ENCODE measurements around the gene RPRM.
"Not testable (repeated sequence)": the region's sequence is repeated elsewhere in the genome, so short reads cannot be mapped to it uniquely, and the experiment has no call there.

Gene RPRM

GRCh38 chr2:153455403-153455802 lies 23.2 kb downstream of the RPRM start:
- no peak for DNase-seq

- no peak for DNase-seq
Observed at GRCh38 chr2:153451611-153452010, 27.0 kb downstream of the RPRM start.

DNA sequence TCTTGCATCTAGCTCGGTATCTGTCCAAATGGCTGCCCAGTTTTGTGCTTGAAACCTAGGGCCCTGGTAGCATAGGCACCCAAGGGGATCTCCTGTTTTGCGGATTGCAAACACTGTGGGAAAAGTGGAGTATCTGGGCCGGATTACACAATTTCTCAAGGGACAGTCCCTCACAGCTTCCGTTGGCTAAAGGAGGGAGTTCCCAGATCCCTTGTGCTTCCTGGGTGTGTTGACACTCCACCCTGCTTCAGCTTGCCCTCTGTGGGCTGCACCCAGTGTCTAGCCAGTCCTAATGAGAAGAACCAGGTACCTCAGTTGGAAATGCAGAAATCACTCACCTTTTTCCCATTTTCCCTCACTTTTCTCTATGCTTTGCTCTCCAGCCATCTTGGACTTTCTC lies 35.5 kb downstream of the RPRM start:
- DNase-seq = no peak

GRCh38 chr2:153442616-153443015 lies 35.9 kb downstream of the RPRM start:
- DNase-seq = not testable (repeated sequence)

- DNase-seq = not testable (repeated sequence)
Observed at GRCh38 chr2:153440090-153440489, 38.5 kb downstream of the RPRM start.

DNA sequence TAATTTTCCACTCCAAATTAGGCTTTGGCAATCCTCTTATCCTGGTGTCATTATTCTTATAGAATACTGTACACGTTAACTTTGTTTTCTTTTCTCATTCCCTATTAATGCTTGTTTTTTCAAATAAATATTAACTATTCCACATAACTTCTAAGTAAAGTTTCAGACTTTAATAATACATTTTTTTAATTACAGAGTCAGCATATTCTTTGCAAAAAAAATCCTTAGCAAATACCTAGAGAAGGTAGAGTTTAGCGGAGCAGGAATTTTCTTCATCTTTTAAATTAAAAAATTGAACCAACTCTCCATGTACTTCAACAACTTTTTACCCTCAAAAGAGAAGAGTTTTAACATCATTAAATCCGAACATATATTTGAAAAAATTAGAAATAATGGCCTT lies 45.2 kb downstream of the RPRM start:
- no peak for DNase-seq

DNA sequence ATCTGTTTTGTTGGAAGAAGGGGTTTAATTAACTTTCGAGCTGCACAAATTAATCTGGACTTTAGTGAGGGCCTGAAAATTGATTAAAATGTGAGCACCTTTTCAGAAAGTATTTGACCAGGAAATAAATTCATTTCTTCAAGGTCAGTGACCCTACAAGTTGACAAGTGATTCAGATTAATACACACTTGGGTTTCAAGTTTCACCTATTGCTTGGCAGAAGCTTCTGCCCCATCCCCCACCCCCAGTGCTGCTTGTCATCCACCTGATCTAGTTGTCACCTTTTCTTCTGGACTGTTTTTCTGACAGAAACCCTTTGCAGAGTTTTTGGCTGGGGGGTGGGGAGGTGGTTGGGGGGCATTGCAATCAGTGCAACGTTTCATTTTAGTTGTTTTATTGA lies 46.2 kb downstream of the RPRM start:
- no peak for DNase-seq

- no peak for DNase-seq
Observed at GRCh38 chr2:153431114-153431513, 47.4 kb downstream of the RPRM start.
